ENCODE results near the gene DPM3. TPM values are rescaled to one million over a fixed set of nuclear protein-coding genes. Genes with fewer than 3 reads are reported as not detected.

Gene DPM3
- total and polyA plus RNA-seq, 2 experiments from 2014 or later, result 13.6 to 71.4 TPM

- no peak overlapping the region for H3K27ac Mint-ChIP-seq
- no peak overlapping the region for H3K4me3 Mint-ChIP-seq
- no peaks in the 10 kb centered on the region for H3K9me3 Mint-ChIP-seq
- Histone ChIP-seq H2AFZ (no peak overlapping the region), H3K79me2 (replicated peaks; ENCODE audit: insufficient read depth) (no peaks in the 10 kb centered on the region), H3K27ac (ENCODE audit: low read depth) (no peak overlapping the region), H3K4me2 (no peak overlapping the region), H3K27me3 (ENCODE audit: insufficient read depth) (no peaks in the 10 kb centered on the region), H3K9me2 (ENCODE audit: insufficient read depth) (no peaks in the 10 kb centered on the region), H3K4me3 (no peak overlapping the region), H3F3A (replicated peaks; ENCODE audit: low read depth) (no peaks in the 10 kb centered on the region), H4K20me1 (replicated peaks; ENCODE audit: insufficient read depth) (no peaks in the 10 kb centered on the region), H3K36me3 (ENCODE audit: insufficient read depth) (peaks cover 17% of the 10 kb centered on the region; the same call in 1 of the 2 replicates), H3K4me1 (ENCODE audit: insufficient read depth) (peaks cover 17% of the 10 kb centered on the region; the same call in 1 of the 2 replicates)
- no peak for TF ChIP-seq NANOG (IDR thresholded peaks at IDR 0.05; ENCODE audit: borderline replicate concordance)
- no peak for TF ChIP-seq ZNF462 (CRISPR knock-in tag; IDR thresholded peaks at IDR 0.05)
- no peak for TF ChIP-seq CREB1 (CRISPR knock-in tag; IDR thresholded peaks at IDR 0.05; ENCODE audit: low read depth)
- TF ChIP-seq REST (IDR thresholded peaks at IDR 0.05; ENCODE audit: unreplicated experiment), result no peak
- no peak for TF ChIP-seq ZNF114 (CRISPR knock-in tag; IDR thresholded peaks at IDR 0.05)
- TF ChIP-seq EZH2phosphoT487 (IDR thresholded peaks at IDR 0.05; ENCODE audit: unreplicated experiment), result no peak
- TF ChIP-seq JUNB (IDR thresholded peaks at IDR 0.05; ENCODE audit: unreplicated experiment), result no peak
- no peak for TF ChIP-seq EZH2 (IDR thresholded peaks at IDR 0.05; ENCODE audit: low read depth, unreplicated experiment)
- no peak for TF ChIP-seq ETS1 (IDR thresholded peaks at IDR 0.05)
- TF ChIP-seq CTCF (conservative IDR thresholded peaks at IDR 0.05; ENCODE audit: low read depth in 2 of 2), result no peak
- TF ChIP-seq ZNF331 (CRISPR knock-in tag; IDR thresholded peaks at IDR 0.05; ENCODE audit: low read depth), result no peak
- TF ChIP-seq POLR2AphosphoS5 (IDR thresholded peaks at IDR 0.05; ENCODE audit: low read depth), result no peak
- TF ChIP-seq STAT1 (IDR thresholded peaks at IDR 0.05; ENCODE audit: unreplicated experiment), result no peak
- H3K27me3 Mint-ChIP-seq (ENCODE audit: insufficient read depth, low read depth, poor library complexity), result peaks cover 12% of the 10 kb centered on the region
- H3K36me3 Mint-ChIP-seq (ENCODE audit: low read depth), result peaks cover 48% of the 10 kb centered on the region
- peaks cover 19% of the 10 kb centered on the region for H3K4me1 Mint-ChIP-seq
- no peak for ATAC-seq
- DNase-seq (ENCODE audit: low spot score), result no peak
Measured at GRCh38 chr1:155182052-155182550, 41.8 kb upstream of the DPM3 start.
